PC-3 (cell line): Measurements from ENCODE around the gene NR1D1.

ENCODE experiments used
- EZH2 ChIP-seq: fragments of 300-600 bp; sonication (generic); IDR thresholded peaks from one replicate; pipeline ENCODE4 v1.6.1; 2017; ENCODE audit warnings: antibody characterized with exemption, mild to moderate bottlenecking, low read length; ENCODE audit not compliant: unreplicated experiment
- EZH2phosphoT487 ChIP-seq: fragments of 300-600 bp; sonication (generic); IDR thresholded peaks from 2 replicates; pipeline ENCODE4 v1.6.1; 2018; ENCODE audit warnings: mild to moderate bottlenecking, antibody characterized with exemption, low read length, borderline replicate concordance
- TF ChIP-seq, protein P1 (sequence below): fragments of 300-600 bp; sonication (generic); conservative IDR thresholded peaks from 2 replicates; pipeline ENCODE4 v1.5.1; 2017; ENCODE audit warnings: antibody characterized with exemption, low read depth, mild to moderate bottlenecking, low read length

DNA sequence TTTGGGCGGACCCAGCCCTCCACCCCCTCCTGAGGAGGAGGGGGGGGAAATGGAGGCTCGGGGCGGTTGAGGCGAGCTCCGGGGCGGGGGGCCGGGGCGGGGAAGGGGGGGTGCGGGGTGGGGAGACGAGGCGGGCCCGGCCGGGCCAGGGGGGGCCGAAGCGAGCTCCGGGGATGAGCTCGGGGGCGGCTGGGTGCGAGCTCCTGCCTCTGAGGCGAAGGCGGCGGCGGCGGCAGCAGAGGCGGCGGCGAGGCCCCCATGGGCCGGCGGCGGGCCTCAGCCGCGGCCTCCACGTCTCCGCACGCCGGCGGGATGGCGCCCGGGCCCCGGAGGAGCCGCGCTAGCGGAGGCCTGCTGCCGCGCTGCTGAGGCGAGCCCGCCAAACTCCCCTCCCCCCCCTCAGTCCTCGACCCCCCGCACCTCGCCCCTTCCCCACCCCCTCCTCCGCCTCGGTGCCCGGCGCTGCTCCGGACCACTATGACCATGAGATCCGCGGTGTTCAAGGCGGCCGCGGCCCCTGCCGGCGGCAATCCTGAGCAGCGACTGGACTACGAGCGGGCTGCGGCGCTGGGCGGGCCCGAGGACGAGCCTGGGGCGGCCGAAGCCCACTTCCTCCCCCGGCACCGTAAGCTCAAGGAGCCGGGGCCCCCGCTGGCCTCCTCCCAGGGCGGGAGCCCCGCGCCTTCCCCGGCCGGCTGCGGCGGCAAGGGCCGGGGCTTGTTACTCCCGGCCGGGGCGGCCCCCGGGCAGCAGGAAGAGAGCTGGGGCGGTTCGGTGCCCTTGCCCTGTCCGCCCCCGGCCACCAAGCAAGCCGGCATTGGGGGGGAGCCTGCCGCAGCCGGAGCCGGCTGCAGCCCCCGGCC is 22.0 kb upstream of the NR1D1 start:
- no peak for TF ChIP-seq EZH2
- TF ChIP-seq, protein P1, sequence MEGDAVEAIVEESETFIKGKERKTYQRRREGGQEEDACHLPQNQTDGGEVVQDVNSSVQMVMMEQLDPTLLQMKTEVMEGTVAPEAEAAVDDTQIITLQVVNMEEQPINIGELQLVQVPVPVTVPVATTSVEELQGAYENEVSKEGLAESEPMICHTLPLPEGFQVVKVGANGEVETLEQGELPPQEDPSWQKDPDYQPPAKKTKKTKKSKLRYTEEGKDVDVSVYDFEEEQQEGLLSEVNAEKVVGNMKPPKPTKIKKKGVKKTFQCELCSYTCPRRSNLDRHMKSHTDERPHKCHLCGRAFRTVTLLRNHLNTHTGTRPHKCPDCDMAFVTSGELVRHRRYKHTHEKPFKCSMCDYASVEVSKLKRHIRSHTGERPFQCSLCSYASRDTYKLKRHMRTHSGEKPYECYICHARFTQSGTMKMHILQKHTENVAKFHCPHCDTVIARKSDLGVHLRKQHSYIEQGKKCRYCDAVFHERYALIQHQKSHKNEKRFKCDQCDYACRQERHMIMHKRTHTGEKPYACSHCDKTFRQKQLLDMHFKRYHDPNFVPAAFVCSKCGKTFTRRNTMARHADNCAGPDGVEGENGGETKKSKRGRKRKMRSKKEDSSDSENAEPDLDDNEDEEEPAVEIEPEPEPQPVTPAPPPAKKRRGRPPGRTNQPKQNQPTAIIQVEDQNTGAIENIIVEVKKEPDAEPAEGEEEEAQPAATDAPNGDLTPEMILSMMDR: no peak
- no peak for TF ChIP-seq EZH2phosphoT487
